ENCODE measurements around the gene TMEM123.

TMEM123 gene

DNA sequence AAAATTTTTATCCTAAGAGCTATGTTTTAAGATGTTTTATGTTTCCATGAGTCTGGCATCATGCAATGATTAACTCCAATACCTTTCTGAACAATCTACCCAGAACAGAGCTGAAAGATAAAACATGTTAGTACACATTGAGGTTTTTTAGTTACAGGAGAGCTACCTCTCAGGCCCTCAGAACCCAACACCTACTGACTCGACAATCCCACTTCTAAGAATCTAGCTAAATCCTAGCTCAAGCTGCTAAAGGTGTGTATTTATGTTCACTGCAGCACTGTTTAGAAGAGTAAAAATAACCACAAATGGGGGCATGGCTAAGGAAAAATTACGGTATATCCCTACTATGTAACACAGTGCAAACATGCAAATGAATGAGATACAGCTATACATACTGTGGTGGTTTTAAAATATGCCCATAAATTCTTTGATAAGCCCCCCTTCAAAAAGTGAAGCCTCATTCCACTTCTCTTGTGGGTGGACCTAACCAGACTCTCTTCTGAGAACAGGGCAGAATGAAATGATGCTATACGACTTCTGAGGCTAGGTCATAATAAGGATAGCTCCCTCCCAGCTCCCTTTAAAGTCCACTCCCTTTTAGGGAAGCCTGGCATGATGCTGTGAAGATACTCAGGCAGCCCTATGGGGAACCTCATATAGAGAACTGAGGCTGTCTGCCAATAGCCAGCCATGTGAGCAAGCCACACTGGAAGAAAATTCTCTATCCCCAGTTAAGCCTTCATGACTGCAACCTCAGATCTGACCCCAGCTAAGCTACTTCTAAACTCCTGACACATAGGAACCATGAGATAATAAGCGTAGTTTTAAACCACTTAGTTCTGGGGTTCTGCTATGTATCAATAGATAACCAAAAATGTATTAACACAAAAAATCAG lies 29.5 kb downstream of the TMEM123 start:
- DNase-seq = peak; percentile 55 to 75 (median 70)

GRCh38 chr11:102421261-102421660 lies 31.3 kb downstream of the TMEM123 start:
- DNase-seq = no peak

DNA sequence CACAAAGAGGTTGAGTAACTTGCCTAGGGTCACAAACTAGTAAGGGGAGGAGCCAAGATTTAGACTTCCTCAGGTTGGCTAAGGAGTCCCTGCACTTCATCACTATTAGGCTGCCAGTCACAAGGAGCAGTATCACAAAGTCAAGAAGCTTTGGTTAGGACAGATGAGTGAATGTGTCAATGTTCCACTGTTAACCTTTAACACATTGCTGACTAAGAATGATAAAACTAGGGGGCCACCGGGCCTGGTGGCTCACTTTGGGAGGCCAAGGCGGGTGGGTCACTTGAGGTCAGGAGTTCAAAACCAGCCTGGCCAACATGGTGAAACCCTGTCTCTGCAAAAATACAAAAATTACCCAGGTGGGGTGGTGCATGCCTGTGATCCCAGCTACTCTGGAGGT lies 32.0 kb downstream of the TMEM123 start:
- DNase-seq = no peak

DNA sequence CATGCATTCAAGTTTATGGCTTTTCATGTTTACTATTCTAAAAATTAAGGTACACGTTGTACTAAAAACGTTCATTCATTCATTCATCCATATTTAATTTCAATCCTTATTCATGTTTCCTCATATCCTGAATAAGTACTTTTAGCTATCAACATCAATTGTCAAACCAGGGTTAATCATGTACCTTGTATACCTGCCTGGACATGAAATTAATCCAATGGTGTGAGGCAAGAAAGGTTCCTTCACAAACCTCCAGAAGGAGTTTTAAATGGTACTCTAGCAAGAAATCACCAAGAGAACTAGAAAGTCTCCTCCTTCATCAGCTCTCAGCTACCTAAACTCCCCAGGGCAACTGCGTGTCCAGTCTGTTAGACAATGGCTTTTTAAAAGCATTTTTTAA lies 33.4 kb downstream of the TMEM123 start:
- DNase-seq = no peak

DNA sequence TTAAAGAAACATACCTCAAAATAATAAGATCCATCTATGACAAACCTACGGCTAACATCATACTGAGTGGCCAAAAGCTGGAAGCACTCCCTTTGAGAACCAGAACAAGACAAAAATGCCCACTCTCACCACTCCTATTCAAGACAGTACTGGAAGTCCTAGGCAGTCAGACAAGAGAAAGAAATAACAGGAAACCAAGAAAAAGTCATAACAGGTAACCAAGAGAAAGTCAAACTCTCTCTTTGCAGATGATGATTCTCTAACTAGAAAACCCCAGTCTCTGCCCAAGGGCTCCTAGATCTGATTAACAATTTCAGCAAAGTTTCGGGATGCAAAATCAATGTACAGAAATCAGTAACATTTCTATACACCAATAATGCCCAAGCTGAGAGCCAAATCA lies 35.6 kb downstream of the TMEM123 start:
- DNase-seq = no peak

GRCh38 chr11:102415304-102415916 lies 37.2 kb downstream of the TMEM123 start:
- DNase-seq = no peak

- no peak for DNase-seq
Observed at GRCh38 chr11:102414559-102414958, 38.0 kb downstream of the TMEM123 start.

GRCh38 chr11:102413497-102413896 lies 39.1 kb downstream of the TMEM123 start:
- no peak for DNase-seq

DNA sequence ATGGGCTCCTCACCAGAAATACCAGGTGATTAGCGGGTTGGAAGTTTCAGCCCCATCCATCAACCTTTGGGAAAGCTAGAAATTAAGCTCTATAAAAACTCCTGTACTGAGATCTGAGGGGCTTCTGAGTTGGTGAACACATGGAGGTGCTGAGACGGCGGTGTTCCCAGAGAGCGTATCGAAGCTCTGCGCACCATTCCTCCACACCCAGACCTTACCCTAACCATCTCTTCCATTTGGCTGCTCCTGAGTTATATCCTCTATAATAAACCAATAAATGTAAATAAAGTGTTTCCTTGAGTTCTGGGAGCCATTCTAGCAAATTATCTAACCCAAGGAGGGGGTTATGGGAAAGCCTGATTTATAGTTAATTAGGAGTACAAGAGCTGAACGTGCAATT lies 41.4 kb downstream of the TMEM123 start:
- DNase-seq = no peak

DNA sequence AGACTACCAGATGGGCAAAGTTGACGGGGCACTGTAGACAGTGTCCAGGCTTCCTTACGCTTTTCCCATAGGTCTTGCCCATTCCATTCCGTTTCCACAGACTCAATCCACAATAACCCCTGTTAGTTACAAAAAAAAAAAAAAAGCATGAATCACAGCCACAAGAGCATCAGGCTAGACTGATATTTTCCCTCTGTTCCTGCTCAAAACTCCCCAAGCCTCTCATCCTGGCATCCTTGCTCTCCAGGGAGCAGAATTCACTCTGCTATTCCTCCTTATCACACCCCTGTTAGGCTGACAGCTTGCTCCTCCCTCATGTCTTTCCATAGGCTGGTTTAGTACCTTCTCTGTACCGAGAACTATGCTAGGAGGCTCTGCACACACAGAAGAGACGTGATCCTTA lies 42.2 kb downstream of the TMEM123 start:
- no peak for DNase-seq

DNA sequence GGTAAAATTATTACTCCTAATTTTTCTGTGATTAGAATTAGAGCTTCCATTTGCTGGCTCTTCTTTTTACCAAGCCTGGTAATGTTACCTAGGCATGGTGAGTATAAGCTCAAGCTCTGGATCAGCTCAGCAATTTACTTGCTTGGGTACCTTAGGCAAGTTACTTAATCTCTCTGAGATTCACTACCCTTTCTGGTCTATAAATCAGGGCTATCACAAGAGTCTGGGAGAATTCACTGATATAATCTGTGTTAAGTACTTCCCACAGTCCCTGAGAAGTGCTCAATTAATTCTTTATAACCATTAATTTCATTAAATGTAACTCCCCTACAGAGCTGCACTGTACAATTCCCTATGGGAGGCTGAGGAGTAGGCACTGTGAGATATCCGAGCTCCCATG lies 44.2 kb downstream of the TMEM123 start:
- DNase-seq = no peak

GRCh38 chr11:102407901-102408300 lies 44.7 kb downstream of the TMEM123 start:
- no peak for DNase-seq

- DNase-seq = no peak
Observed at GRCh38 chr11:102406099-102406498, 46.5 kb downstream of the TMEM123 start.

DNA sequence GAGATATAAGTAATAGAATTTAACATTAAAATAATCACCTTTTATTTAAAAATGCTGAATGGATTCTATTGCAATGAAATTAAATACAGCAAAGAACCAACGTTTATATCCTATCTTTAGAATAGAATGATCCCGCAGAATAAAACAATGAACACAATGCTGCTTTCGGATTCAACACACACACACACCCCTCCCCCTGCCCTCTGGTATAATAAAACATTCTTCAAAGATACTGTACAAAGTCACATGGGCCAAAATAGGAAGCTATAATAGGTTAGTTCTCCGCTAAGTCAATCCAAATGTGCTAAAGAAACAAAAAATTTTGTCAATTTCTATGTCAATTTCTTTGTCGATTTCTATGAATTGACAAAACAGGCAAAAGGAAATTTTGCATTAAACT lies 47.1 kb downstream of the TMEM123 start:
- no peak for DNase-seq

- peak in 2 of 4 experiments; percentile 37 to 55 for DNase-seq
Observed at GRCh38 chr11:102402548-102402947, 50.0 kb downstream of the TMEM123 start.

- no peak for DNase-seq
Observed at GRCh38 chr11:102401905-102402304, 50.7 kb downstream of the TMEM123 start.

DNA sequence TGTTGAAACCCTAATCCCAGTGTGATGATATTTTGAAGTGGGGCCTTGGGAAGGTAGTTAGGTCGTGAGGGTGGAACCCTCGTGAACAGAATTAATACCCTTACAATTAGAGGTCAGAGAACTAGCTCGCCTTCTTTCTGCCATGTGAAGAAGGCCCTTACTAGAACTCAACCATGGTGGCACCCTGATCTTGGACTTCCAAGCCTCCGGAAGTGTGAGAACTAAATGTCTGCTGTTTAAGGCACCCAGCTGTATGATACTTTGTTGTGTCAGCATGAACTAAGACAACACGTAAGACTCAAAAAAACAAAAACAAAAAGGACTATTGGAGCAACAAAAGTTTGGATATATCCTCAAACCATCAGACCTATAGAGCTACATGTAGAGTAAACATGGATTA lies 52.0 kb downstream of the TMEM123 start:
- no peak for DNase-seq

DNA sequence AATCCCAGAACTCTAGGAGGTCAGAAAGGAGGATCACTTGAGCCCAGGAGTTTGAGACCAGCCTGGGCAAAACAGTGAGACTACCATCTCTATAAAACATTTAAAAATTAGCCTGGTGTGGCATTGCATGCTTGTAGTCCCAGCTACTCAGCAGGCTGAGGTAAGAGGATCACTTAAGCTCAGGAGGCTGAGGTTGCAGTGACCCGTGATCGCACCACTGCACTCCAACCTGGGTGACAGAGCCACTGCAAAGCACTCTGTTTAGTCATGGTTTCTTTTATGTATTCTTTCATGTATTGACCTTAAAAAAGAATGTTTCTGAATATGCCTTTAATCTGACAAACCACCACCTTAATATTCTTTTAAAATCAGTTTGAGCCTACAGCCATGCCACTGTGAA lies 53.4 kb downstream of the TMEM123 start:
- no peak for DNase-seq

GRCh38 chr11:102398297-102398696 lies 54.3 kb downstream of the TMEM123 start:
- no peak for DNase-seq

DNA sequence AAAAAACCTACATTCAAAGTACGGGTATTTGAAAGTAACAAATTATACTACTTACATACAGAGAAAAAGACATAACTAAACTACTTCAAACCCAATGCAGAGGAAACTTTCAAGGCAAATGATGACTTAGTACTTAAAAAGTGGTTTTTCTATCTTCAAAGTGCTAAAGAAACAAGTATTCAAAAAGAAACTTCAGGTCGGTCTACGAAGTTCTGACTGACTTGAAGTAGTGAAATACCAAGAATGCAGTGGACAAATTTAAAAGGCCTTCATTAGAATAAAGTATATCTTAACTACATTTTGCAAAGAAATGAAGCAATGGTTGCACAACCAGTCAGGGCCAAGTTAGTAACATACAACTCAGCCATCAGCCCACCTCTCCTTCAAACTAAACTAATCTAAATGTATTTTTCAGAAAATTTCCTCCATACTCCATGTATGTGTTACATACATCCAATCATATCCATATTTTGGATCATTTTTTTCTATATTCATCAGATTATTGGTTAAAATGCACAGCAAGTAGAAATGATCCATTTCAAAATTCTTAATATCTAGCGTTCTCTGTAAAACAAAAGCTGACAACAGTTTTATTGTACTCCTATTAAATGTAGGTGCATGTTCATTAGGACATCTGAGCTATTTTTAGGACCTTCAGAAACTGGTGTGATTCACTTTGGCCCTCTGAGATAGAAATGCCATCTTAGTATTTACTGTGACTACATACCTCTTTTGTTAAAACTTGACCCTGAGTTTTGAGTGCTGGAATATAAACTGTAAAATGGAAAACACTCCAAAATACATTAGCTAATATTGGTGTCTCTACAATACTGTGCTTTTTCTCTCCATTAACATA lies 55.6 kb downstream of the TMEM123 start:
- DNase-seq = no peak

- no peak for DNase-seq
Observed at GRCh38 chr11:102395720-102396393, 56.7 kb downstream of the TMEM123 start.

- DNase-seq = no peak
Observed at GRCh38 chr11:102393272-102393730, 59.3 kb downstream of the TMEM123 start.
